ENCODE measurements around the gene METAP1D. TPM values are rescaled to one million over a fixed set of nuclear protein-coding genes. Genes with fewer than 3 reads are reported as not detected.

METAP1D gene
- total and polyA plus RNA-seq, 2 donors (not counting 3 experiments of a cell fraction or from before 2014, with no cell fraction given) = 4.2 to 8.1 TPM

- intact Hi-C loops (cut with micrococcal nuclease) (loop anchor here (10.0 kb wide), 2 partner anchors 213 to 1133 kb away; partner anchors contain the start of gene SLC25A12), dilution Hi-C loops (cut with MboI; ENCODE audit: extremely low pct_ligation_motif_present, low sequenced_read_pairs) (no loop called here)
- H3K27ac ChIP-seq (ENCODE audit: insufficient read depth, low read depth, low read length) = no peak overlapping the region
- ChIA-PET POLR2A (no interaction called here), CTCF (interaction anchor here (0.8 to 8.6 kb wide), 7 partner anchors 9 to 534 kb away, joined by 3 to 193 read pairs (median 5); no protein-coding TSS in a partner anchor)
- no TSS peak for BruUV-seq (replicated peaks)
- H3K4me2 ChIP-seq (ENCODE audit: insufficient read depth, low read length) = no peak overlapping the region
- DNase-seq (ENCODE audit: low read depth, low spot score) = no peak
- H3K79me2 ChIP-seq (ENCODE audit: control insufficient read depth, insufficient read depth, low read length) = no peaks in the 10 kb centered on the region
- no peaks in the 10 kb centered on the region for H3K36me3 ChIP-seq (ENCODE audit: control insufficient read depth in 2 of 2, extremely low read depth in 1 of 2, insufficient read depth in 2 of 2, low read length in 2 of 2)
- no peak for FAIRE-seq
- TF ChIP-seq EZH2 (IDR thresholded peaks at IDR 0.05; ENCODE audit: borderline replicate concordance, low read depth, low read length, severe bottlenecking) (peak; percentile 56), MYC (IDR thresholded peaks at IDR 0.05; ENCODE audit: low read depth, low read length) (no peak)
- H3K27me3 ChIP-seq (ENCODE audit: control insufficient read depth in 2 of 2, insufficient read depth in 2 of 2, low read length in 2 of 2) = peaks cover 19 to 35% of the 10 kb centered on the region in 2 experiments
- no peaks in the 10 kb centered on the region for H3K9me3 ChIP-seq (replicated peaks; ENCODE audit: control insufficient read depth, insufficient read depth, low read length)
- H4K20me1 ChIP-seq (replicated peaks; ENCODE audit: control insufficient read depth, extremely low read depth, insufficient read depth, low read length) = no peaks in the 10 kb centered on the region
- H2AFZ ChIP-seq (ENCODE audit: low read depth, low read length) = peak overlapping the region; percentile 66
- H3K9me1 ChIP-seq (replicated peaks; ENCODE audit: control insufficient read depth, extremely low read depth, insufficient read depth, low read length) = no peaks in the 10 kb centered on the region
- H3K4me3 ChIP-seq (replicated peaks in 1 of 3; ENCODE audit: insufficient read depth in 1 of 3, low read depth in 1 of 3, low read length in 3 of 3) = no peak overlapping the region
- no peak overlapping the region for H3K9ac ChIP-seq (replicated peaks; ENCODE audit: extremely low read depth, insufficient read depth, low read length)
- H3K4me1 ChIP-seq (ENCODE audit: control insufficient read depth, extremely low read depth, insufficient read depth, low read length) = peaks cover 25% of the 10 kb centered on the region
Measured at GRCh38 chr2:172107690-172108586, 108.2 kb downstream of the METAP1D start.

GRCh38 chr2:172108587-172108930 is 108.8 kb downstream of the METAP1D start:
- H3K4me2 ChIP-seq (ENCODE audit: insufficient read depth, low read length) = no peak overlapping the region
- H3K27me3 ChIP-seq (ENCODE audit: control insufficient read depth in 2 of 2, insufficient read depth in 2 of 2, low read length in 2 of 2) = peaks cover 17 to 29% of the 10 kb centered on the region in 2 experiments
- H3K79me2 ChIP-seq (ENCODE audit: control insufficient read depth, insufficient read depth, low read length) = no peaks in the 10 kb centered on the region
- dilution Hi-C loops (cut with MboI; ENCODE audit: extremely low pct_ligation_motif_present, low sequenced_read_pairs) (no loop called here), intact Hi-C loops (cut with micrococcal nuclease) (loop anchor here (10.0 kb wide), 2 partner anchors 214 to 1134 kb away; partner anchors contain the start of gene SLC25A12)
- H2AFZ ChIP-seq (ENCODE audit: low read depth, low read length) = no peak overlapping the region
- no peaks in the 10 kb centered on the region for H3K9me3 ChIP-seq (replicated peaks; ENCODE audit: control insufficient read depth, insufficient read depth, low read length)
- H3K9ac ChIP-seq (replicated peaks; ENCODE audit: extremely low read depth, insufficient read depth, low read length) = no peak overlapping the region
- CTCF ChIA-PET = interaction anchor here (0.8 to 8.6 kb wide), 5 partner anchors 10 to 534 kb away, joined by 3 to 193 read pairs (median 3); no protein-coding TSS in a partner anchor
- POLR2A ChIA-PET = no interaction called here
- no peak overlapping the region for H3K27ac ChIP-seq (ENCODE audit: insufficient read depth, low read depth, low read length)
- H3K36me3 ChIP-seq (ENCODE audit: control insufficient read depth in 2 of 2, extremely low read depth in 1 of 2, insufficient read depth in 2 of 2, low read length in 2 of 2) = no peaks in the 10 kb centered on the region
- no peaks in the 10 kb centered on the region for H3K9me1 ChIP-seq (replicated peaks; ENCODE audit: control insufficient read depth, extremely low read depth, insufficient read depth, low read length)
- no peak for DNase-seq (ENCODE audit: low read depth, low spot score)
- FAIRE-seq = no peak
- TF ChIP-seq EZH2 (IDR thresholded peaks at IDR 0.05; ENCODE audit: borderline replicate concordance, low read depth, low read length, severe bottlenecking) (no peak), JUN (IDR thresholded peaks at IDR 0.05; ENCODE audit: borderline replicate concordance, insufficient read depth, insufficient read length, low read depth) (no peak), POLR2A (IDR thresholded peaks at IDR 0.05; ENCODE audit: low read depth, low read length) (no peak), GATA2 (IDR thresholded peaks at IDR 0.05; ENCODE audit: insufficient read depth, insufficient read length, low read depth, low read length) (no peak), MAX (IDR thresholded peaks at IDR 0.05; ENCODE audit: insufficient read depth, insufficient read length) (no peak), FOS (IDR thresholded peaks at IDR 0.05; ENCODE audit: borderline replicate concordance, insufficient read depth, low read length) (no peak)
- H4K20me1 ChIP-seq (replicated peaks; ENCODE audit: control insufficient read depth, extremely low read depth, insufficient read depth, low read length) = no peaks in the 10 kb centered on the region
- H3K4me3 ChIP-seq (replicated peaks in 1 of 3; ENCODE audit: insufficient read depth in 1 of 3, low read depth in 1 of 3, low read length in 3 of 3) = no peak overlapping the region
- peaks cover 18% of the 10 kb centered on the region for H3K4me1 ChIP-seq (ENCODE audit: control insufficient read depth, extremely low read depth, insufficient read depth, low read length)
- BruUV-seq (replicated peaks) = no TSS peak

Data from endothelial cell of umbilical vein (primary cell).